ENCODE results near the gene PPP1R10. TPM values are rescaled to one million over a fixed set of nuclear protein-coding genes. Genes with fewer than 3 reads are reported as not detected.
A peak's percentile ranks its signal among the peaks of the same experiment; 100 is the strongest.

PPP1R10 gene
- total RNA-seq, 1 donor from 2014 or later = 17.7 TPM

Small RNAs within 50 kb of the gene (small RNA-seq; reads per million reads assigned to genes)
- gene MIR877 (ENCODE audit: low replicate concordance) = 1.3 reads per million, percentile 80 among the genes with 10 or more reads in this experiment

Other genes starting within 250 kb of the PPP1R10 start
- gene HLA-E, start 127.7 kb downstream of the PPP1R10 start, total RNA-seq = 28.5 TPM
- gene GNL1, start 60.8 kb downstream of the PPP1R10 start, total RNA-seq = 27.8 TPM
- gene PRR3, start 59.9 kb downstream of the PPP1R10 start, total RNA-seq = 7.6 TPM
- gene ABCF1, start 45.8 kb downstream of the PPP1R10 start, total RNA-seq = 17.7 TPM
- gene MRPS18B, start 597 bp upstream of the PPP1R10 start, total RNA-seq = 23.6 TPM
- 60.2 TPM for gene ATAT1, start 9.6 kb upstream of the PPP1R10 start, total RNA-seq
- gene C6orf136, start 29.9 kb upstream of the PPP1R10 start, total RNA-seq = 11.6 TPM
- gene DHX16, start 55.8 kb upstream of the PPP1R10 start, total RNA-seq = 18.7 TPM
- gene PPP1R18, start 69.4 kb upstream of the PPP1R10 start, total RNA-seq = 31.0 TPM
- gene NRM, start 73.7 kb upstream of the PPP1R10 start, total RNA-seq = 1.5 TPM
- 7.9 TPM for gene MDC1, start 100.0 kb upstream of the PPP1R10 start, total RNA-seq
- 989 TPM for gene TUBB, start 103.1 kb upstream of the PPP1R10 start, total RNA-seq
- gene FLOT1, start 125.4 kb upstream of the PPP1R10 start, total RNA-seq = 49.9 TPM
- 1.7 TPM for gene IER3, start 127.3 kb upstream of the PPP1R10 start, total RNA-seq

Data from temporal lobe (tissue), 2 donors.